Activated CD4-positive, alpha-beta T cell treated with anti-CD3 and anti-CD28 coated beads, Interleukin-2, amount 50 U/mL, for 24 hours (primary cell): ENCODE measurements around the gene C2.
"Not testable (repeated sequence)": the region's sequence is repeated elsewhere in the genome, so short reads cannot be mapped to it uniquely, and the experiment has no call there.

ENCODE experiments used
- DNase-seq, 2 donors: peaks; one replicate each; pipeline ENCODE4 v3.0.0-alpha.2; 2020; ENCODE audit warnings: low read depth in 1 of 2, low spot score in 1 of 2

C2 gene

DNA sequence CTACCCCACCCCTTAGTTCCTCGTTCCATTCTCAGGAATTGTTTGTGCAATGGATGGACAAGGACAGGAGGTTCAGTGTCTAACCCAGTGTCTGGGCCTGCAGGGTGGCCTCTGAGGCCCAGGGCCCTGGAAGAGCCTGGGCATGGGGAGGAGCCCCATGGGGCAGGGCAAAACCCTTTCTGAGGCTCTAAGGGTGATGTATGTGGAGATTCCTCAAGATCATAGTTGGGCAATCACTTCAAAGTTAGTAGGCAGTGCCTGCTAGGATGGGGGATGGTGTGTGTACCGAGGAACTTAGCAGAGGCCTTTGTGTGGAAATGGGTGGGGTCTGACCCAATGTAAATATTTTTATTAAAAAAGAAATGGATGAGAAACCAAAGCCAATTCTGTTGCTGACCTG, 6.7 kb upstream of the C2 start:
- no peak for DNase-seq

DNA sequence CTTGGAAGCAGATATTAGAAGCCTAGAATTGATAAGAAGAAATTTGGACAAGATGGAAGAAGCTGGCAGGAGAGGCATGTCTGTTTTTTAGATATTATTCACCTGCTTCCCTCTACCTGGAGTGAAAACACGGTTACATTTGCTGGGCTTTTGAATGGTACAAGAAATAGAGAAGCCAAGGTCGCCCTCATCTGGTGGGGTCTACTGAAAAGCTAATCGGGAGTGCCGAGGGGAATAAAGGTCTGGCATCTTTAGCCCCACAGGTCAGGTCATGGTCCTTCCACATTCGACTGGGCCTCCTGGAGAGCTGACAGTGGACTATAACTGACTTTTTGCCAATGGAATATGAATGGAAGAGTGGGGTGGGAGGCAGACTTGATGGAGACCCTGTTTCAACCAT, 4.6 kb upstream of the C2 start:
- DNase-seq = no peak

DNA sequence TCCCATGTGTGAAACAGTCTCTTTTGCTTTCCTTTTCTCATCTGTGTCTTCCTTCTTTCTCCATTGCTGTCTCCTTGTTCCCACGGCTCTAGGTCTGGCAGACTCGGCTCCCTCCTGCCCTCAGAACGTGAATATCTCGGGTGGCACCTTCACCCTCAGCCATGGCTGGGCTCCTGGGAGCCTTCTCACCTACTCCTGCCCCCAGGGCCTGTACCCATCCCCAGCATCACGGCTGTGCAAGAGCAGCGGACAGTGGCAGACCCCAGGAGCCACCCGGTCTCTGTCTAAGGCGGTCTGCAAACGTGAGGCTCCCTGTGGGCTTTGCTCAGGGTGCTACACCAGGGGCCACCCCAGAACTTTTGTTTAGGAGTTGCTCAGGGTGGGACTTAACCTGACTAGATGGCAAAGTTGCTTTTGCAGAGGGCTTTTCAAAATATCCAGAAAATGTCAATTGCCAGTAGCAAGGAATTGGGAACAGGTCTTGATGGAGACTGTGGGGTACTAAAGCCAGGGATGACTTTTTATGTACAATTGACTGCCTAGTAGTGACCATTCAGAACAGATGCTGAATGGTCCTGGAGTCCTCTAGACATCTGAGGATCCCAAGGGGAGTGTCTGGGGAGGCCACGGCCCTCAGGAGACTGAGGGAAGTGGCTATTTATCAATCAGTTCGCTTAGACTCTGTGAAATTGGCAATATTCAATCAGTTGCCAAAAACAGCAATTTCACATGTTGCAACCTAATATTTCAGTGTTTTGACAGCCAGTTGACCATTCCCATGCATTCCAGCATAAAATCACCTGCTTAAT, 550 bp downstream of the C2 start:
- DNase-seq = no peak

DNA sequence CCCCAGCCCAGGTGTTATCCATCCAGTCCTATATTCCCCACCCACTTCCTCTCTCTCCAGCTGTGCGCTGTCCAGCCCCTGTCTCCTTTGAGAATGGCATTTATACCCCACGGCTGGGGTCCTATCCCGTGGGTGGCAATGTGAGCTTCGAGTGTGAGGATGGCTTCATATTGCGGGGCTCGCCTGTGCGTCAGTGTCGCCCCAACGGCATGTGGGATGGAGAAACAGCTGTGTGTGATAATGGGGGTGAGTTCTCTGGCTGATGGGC, 1.1 kb downstream of the C2 start:
- no peak for DNase-seq

DNA sequence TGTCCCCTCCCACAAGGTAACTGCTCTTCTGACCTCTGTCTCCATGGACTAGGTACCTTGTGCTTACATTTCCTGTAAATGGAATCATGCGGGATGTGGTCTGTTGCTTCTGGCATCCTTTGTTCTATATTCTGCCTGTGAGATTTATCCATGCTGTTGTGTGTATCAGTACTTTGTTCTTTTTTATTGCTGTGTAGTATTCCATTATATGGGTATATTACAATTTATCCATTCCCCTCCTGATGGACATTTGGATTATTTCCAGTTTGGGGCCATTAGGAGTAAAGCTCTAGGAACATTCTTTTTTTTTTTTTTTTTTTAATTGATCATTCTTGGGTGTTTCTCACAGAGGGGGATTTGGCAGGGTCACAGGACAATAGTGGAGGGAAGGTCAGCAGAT, 3.4 kb downstream of the C2 start:
- DNase-seq = no peak

DNA sequence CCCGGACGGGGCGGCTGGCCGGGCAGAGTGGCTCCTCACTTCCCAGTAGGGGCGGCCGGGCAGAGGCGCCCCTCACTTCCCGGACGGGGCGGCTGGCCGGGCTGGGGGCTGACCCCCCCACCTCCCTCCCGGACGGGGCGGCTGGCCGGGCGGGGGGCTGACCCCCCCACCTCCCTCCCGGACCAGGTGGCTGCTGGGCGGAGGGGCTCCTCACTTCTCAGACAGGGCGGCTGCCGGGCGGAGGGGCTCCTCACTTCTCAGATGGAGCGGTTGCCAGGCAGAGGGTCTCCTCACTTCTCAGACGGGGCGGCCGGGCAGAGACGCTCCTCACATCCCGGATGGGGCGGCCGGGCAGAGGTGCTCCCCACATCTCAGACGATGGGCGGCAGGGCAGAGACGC, 4.6 kb downstream of the C2 start:
- not testable (repeated sequence) for DNase-seq

DNA sequence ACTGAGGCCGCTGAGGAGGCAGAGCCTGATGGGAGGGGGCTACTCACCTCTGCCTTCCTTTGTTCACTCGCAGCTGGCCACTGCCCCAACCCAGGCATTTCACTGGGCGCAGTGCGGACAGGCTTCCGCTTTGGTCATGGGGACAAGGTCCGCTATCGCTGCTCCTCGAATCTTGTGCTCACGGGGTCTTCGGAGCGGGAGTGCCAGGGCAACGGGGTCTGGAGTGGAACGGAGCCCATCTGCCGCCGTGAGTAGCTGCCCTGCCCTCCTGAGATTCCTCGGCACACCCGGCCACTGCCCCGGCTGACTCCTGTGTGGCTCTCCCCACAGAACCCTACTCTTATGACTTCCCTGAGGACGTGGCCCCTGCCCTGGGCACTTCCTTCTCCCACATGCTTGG, 6.0 kb downstream of the C2 start:
- DNase-seq = no peak

DNA sequence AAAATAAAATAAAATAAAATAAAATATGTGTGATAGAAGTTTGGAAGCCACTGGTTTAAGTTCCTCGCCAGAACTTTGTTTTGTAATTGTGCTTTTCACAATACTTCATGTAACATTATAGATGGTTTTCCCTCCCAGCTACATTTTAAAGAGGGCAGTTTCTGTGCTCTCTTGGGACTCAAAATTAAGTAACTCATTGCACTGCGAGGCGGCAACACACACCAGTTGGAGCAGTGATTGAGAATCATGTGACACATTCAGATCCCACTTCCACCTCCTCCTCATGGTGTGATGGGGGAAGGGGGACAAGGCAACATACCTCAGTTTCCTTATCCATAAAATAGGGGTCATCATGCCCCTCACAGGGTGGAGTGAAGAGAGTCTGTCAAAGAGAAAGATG, 7.5 kb downstream of the C2 start:
- no peak for DNase-seq

DNA sequence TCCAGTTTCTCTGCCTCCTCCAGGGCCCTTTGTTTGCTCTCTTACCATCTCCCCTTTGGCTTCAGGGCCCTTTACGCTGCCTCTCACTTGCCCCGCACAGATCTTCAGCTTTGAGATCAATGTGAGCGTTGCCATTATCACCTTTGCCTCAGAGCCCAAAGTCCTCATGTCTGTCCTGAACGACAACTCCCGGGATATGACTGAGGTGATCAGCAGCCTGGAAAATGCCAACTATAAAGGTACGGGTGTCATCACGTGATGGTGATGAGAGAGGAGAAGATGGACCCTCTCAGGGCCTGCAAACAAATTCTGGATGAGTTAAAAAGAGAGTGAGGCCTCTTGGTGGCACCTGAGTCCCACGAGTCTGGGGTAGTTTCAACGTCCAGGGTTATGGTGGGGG, 8.3 kb downstream of the C2 start:
- no peak for DNase-seq

DNA sequence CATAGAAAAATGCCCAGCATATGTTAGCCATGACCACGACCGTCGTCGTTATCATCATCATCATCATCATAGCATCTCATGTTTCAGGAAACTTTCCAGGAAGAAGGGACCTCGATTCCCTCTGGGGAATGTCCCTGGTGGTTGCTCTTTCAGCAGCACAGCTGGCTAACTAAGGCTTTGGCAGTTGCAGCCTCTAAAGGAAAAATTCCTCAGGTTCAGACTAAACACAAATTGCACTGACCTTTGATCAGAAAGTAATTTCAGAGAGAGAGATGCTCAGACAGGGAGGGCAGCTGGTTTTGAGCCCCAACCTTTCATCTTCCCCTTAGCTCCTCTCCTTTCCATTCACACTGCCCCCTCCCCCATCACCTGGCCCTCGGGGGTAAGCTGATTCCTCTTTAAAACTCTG, 12.7 kb downstream of the C2 start:
- no peak for DNase-seq

DNA sequence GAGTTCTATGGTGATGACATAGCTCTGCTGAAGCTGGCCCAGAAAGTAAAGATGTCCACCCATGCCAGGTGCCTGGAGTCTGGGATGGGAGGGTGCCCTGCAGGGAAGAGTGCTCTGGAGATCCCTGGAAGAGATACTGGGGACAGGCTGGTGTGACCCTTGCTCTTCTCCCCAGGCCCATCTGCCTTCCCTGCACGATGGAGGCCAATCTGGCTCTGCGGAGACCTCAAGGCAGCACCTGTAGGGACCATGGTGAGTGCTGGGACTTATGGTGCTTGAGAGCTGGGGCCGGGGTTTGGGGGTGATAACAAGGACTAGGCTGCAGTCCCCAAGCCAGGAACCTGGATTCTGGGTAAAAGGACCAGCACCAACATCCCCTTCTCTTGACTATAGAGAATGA, 16.2 kb downstream of the C2 start:
- DNase-seq = no peak

DNA sequence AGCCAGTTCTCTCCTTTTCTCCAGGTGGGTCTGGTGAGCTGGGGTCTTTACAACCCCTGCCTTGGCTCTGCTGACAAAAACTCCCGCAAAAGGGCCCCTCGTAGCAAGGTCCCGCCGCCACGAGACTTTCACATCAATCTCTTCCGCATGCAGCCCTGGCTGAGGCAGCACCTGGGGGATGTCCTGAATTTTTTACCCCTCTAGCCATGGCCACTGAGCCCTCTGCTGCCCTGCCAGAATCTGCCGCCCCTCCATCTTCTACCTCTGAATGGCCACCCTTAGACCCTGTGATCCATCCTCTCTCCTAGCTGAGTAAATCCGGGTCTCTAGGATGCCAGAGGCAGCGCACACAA, 17.6 kb downstream of the C2 start:
- no peak for DNase-seq

DNA sequence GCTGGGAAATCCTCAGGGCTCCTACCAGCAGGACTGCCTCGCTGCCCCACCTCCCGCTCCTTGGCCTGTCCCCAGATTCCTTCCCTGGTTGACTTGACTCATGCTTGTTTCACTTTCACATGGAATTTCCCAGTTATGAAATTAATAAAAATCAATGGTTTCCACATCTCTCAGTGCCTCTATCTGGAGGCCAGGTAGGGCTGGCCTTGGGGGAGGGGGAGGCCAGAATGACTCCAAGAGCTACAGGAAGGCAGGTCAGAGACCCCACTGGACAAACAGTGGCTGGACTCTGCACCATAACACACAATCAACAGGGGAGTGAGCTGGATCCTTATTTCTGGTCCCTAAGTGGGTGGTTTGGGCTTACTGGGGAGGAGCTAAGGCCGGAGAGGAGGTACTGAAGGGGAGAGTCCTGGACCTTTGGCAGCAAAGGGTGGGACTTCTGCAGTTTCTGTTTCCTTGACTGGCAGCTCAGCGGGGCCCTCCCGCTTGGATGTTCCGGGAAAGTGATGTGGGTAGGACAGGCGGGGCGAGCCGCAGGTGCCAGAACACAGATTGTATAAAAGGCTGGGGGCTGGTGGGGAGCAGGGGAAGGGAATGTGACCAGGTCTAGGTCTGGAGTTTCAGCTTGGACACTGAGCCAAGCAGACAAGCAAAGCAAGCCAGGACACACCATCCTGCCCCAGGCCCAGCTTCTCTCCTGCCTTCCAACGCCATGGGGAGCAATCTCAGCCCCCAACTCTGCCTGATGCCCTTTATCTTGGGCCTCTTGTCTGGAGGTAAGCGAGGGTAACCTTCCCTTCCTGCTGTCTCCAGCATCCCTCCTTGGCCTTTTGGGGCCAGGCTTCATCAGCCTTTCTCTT, 18.2 kb downstream of the C2 start, which contains the start of gene CFB:
Gene CFB (plus strand): TSS at position 589 of the 863 bp plus-strand sequence. CDS start 127 bp downstream, at position 716.
- DNase-seq = no peak

DNA sequence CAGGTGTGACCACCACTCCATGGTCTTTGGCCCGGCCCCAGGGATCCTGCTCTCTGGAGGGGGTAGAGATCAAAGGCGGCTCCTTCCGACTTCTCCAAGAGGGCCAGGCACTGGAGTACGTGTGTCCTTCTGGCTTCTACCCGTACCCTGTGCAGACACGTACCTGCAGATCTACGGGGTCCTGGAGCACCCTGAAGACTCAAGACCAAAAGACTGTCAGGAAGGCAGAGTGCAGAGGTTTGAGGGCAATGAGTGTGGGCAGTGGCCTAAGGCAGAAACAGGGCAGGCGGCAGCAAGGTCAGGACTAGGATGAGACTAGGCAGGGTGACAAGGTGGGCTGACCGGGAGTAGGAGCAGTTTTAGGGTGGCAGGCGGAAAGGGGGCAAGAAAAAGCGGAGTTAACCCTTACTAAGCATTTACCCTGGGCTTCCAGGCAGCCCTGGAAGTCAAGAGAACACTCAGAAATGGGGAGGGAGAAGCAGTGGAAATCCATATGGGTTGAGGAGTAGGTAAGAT, 18.9 kb downstream of the C2 start:
- no peak for DNase-seq

DNA sequence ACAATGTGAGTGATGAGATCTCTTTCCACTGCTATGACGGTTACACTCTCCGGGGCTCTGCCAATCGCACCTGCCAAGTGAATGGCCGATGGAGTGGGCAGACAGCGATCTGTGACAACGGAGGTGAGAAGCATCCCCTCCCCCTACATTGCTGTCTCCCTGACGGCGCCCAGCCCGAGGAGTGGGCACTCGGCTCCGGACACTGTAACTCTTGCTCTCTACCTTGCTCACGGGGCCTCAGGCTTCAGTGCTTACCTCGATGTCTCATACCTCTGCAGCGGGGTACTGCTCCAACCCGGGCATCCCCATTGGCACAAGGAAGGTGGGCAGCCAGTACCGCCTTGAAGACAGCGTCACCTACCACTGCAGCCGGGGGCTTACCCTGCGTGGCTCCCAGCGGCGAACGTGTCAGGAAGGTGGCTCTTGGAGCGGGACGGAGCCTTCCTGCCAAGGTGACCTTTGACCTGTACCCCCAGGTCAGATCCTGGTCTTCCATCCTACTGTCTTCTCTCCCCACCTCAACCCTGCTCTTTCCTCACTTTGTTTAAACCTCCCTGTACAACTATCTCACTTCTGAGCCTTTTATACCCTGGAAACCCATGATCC, 19.7 kb downstream of the C2 start:
- DNase-seq = no peak

DNA sequence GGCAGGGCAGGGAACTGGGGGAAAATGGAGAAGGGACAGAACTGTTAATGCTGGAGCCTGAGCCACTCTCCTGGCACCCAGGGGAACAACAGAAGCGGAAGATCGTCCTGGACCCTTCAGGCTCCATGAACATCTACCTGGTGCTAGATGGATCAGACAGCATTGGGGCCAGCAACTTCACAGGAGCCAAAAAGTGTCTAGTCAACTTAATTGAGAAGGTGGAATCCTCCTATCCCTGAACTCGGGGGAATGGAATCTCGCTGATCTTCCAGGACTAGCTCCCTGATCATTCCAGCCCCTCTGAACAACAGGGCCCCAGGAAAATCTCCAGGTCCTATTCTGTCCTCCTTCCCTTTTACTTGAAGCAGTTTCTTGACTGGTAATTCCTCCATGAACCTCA, 20.3 kb downstream of the C2 start:
- DNase-seq = no peak

DNA sequence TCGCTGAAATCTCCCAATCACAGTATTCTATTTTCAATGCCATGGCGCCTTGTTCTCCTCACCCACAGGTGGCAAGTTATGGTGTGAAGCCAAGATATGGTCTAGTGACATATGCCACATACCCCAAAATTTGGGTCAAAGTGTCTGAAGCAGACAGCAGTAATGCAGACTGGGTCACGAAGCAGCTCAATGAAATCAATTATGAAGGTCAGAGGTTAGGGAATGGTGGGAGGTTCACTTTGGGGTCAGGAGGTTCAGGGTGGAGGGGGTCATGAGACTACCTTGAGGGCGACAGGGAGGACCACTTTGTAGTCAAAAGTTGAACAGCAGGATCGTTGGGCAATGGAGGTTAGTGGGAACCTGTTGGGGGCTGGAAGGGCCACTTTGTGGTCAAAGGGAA, 20.8 kb downstream of the C2 start:
- DNase-seq = no peak

DNA sequence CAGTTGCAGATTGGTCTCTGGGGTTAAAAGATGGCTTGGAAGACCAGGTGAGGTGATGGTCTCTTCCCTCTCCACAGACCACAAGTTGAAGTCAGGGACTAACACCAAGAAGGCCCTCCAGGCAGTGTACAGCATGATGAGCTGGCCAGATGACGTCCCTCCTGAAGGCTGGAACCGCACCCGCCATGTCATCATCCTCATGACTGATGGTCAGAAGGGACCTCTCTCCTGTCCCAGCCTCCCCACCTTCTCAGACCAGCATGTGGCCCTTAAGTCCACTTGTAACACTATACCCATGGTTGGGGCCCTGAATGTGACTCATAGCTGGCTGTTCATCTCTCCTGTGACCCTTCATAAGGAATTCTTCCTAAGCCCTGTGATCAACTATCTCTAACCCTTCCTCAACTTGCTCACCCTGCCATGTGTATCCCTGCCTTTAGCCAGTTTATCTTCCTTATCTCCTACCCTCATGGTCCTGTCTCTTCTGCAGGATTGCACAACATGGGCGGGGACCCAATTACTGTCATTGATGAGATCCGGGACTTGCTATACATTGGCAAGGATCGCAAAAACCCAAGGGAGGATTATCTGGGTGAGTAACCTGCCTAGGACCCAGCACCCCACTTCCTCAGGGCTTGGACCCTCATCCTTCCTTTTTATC, 21.4 kb downstream of the C2 start:
- DNase-seq = no peak

DNA sequence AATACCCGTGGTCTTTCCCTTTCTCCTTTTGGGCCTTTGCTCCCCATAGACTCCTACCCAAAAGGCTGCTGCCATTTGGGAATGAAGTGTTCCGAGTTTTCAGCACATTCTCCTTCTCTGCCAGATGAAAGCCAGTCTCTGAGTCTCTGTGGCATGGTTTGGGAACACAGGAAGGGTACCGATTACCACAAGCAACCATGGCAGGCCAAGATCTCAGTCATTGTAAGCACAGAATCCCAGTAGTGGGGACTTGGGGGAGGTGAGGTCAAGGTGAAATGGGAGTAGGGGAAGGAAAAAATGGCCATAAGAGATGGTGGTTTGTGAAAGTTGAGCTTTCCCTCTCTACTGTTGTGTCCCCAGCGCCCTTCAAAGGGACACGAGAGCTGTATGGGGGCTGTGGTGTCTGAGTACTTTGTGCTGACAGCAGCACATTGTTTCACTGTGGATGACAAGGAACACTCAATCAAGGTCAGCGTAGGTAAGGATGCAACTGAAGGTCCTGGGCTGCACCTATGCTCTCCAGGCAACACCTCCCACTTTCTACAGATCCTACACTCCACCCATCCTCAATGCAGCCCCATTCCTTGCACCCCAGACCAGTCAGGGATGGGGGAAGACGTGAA, 22.5 kb downstream of the C2 start:
- DNase-seq = no peak

DNA sequence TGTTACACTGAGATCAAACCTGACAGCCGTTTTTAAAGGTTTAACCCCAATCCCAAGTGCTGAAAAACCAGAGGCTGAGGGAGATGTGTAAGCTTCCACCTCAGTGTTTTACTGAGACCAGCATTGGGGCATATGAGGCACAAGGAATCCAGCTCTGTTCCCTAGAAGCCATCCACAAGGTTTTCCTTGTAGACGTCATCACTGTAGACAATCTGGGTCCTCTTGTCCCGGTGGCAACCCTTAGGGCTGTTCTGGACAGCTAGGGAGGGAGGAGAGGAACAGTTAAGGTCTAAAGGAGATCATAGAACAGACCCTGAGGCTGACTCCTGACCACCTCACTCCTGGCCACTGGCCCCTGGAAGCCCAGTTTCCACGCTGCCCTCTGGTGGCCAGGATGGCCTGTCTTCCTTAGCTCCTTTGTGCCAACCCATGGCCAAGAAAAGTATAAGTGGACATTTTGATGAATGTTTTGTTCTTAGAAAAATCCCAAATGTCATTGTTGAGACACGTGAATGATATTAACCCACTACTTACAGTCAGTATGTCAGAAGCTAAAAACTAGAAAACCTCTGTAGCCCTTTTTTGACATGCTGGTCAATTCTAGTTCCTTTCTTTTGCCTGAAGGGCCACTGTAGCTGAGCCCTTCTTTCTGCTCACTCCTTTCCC, 24.8 kb downstream of the C2 start:
- DNase-seq = no peak

DNA sequence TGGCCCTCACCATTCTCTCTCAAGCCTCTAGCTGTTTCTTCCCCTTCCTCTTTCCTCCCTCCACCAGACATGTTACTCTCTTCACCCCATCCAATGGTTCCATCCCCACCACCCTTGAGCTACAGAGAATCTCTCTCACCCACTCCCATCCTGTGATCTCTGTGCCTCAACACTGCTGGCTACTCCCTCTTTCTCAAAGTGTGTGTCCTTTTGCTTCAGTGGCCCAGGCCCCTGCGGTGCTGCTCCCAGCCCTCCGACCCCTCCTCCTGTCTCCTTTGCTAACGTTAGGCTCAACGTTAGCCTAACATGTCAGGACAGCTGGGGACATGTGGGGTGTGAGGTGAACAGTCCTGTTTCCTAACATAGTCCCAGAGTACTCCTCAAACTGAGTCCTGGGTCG, 25.4 kb downstream of the C2 start:
- DNase-seq = no peak
